ENCODE measurements around the gene PCNP.

- no peak for TF ChIP-seq CTCF (IDR thresholded peaks at IDR 0.05)
- TF ChIP-seq REST (IDR thresholded peaks at IDR 0.05; ENCODE audit: insufficient read depth in 1 of 2, low read depth in 2 of 2, low read length in 1 of 2) = no peak
Measured at GRCh38 chr3:101635345-101635744, 61.4 kb downstream of the PCNP start.
